HepG2 (cell line): ENCODE measurements around the gene GFOD1. TPM values are rescaled to one million over a fixed set of nuclear protein-coding genes. Genes with fewer than 3 reads are reported as not detected.

Source experiments
- ERF ChIP-seq: IDR thresholded peaks from 2 replicates; pipeline ENCODE4 v1.6.1; 2018; ENCODE audit warnings: missing biosample characterization, missing genetic modification reagents
- EZH2 ChIP-seq: conservative IDR thresholded peaks from 2 replicates; pipeline ENCODE4 v1.6.1; 2012; ENCODE audit warnings: mild to moderate bottlenecking, low read depth, low read length, moderate library complexity
- GTF2F1 ChIP-seq: fragments of 150-350 bp; IDR thresholded peaks from 2 replicates; pipeline ENCODE4 v1.6.1; 2014; ENCODE audit warnings: low read length
- POLR2G ChIP-seq: fragments of 200-400 bp; formaldehyde crosslinking; IDR thresholded peaks from 2 replicates; pipeline ENCODE4 v1.6.1; 2018; ENCODE audit warnings: mild to moderate bottlenecking, low read depth, low read length, moderate library complexity
- REPIN1 ChIP-seq: sonication (generic); formaldehyde crosslinking; IDR thresholded peaks from 2 replicates; pipeline ENCODE4 v1.8.0; 2022; ENCODE audit warnings: missing genetic modification reagents, low read depth, mild to moderate bottlenecking, borderline replicate concordance
- ZNF205 ChIP-seq: IDR thresholded peaks from 2 replicates; pipeline ENCODE4 v1.6.1; 2018; ENCODE audit warnings: missing biosample characterization, missing genetic modification reagents
- ZNF317 ChIP-seq: sonication (generic); formaldehyde crosslinking; IDR thresholded peaks from 2 replicates; pipeline ENCODE4 v1.5.0; 2020; ENCODE audit warnings: mild to moderate bottlenecking, missing genetic modification reagents
- ZNF530 ChIP-seq: sonication (generic); formaldehyde crosslinking; IDR thresholded peaks from 2 replicates; pipeline ENCODE4 v1.5.0; 2020; ENCODE audit warnings: low read depth, mild to moderate bottlenecking, missing genetic modification reagents
- ZNF549 ChIP-seq: sonication (generic); formaldehyde crosslinking; IDR thresholded peaks from 2 replicates; pipeline ENCODE4 v1.5.0; 2020; ENCODE audit warnings: missing genetic modification reagents
- polyA plus RNA-seq, 8 experiments: library from polyadenylated mRNA; depleted of rRNA in 3 of 8; stranded (reverse) in 7 of 8; unstranded in 1 of 8; fragments of >200 nt; fragmentation: Illumina TruSeq in 4 of 8; extraction: Trizol in 4 of 8; gene quantifications; 2 replicates each; pipeline versions ENCODE4 v1.2.1 to v1.2.3, GENCODE V29; 2011 to 2016; ENCODE audit warnings: low read depth in 4 of 8, missing spikeins in 1 of 8, mixed read lengths in 1 of 8; ENCODE audit not compliant: insufficient read depth in 1 of 8
- total RNA-seq, 5 experiments: library from RNA; depleted of rRNA; stranded (reverse); fragments of >200 nt; fragmentation: Illumina TruSeq; extraction: Trizol; gene quantifications; 2 replicates each; pipeline ENCODE4 v1.2.3, GENCODE V29; 2016; ENCODE audit warnings: low read depth in 1 of 5
- TF ChIP-seq, protein P1 (sequence below): sonication (generic); formaldehyde crosslinking; IDR thresholded peaks from 2 replicates; pipeline ENCODE4 v1.4.0; 2020; ENCODE audit warnings: missing genetic modification reagents
- TF ChIP-seq, protein P2 (sequence below): sonication (generic); formaldehyde crosslinking; IDR thresholded peaks from 2 replicates; pipeline ENCODE4 v1.4.0; 2020; ENCODE audit warnings: missing genetic modification reagents
- TF ChIP-seq, protein P3 (sequence below): sonication (generic); formaldehyde crosslinking; IDR thresholded peaks from 2 replicates; pipeline ENCODE4 v1.5.0; 2020; ENCODE audit warnings: mild to moderate bottlenecking, missing genetic modification reagents
- TF ChIP-seq, protein P4 (sequence below): sonication (generic); formaldehyde crosslinking; IDR thresholded peaks from 2 replicates; pipeline ENCODE4 v1.8.0; 2022; ENCODE audit warnings: mild to moderate bottlenecking, missing genetic modification reagents; ENCODE audit not compliant: insufficient replicate concordance
- TF ChIP-seq, protein P5 (sequence below): sonication (generic); formaldehyde crosslinking; IDR thresholded peaks from 2 replicates; pipeline ENCODE4 v1.4.0; 2020; ENCODE audit warnings: mild to moderate bottlenecking, low read depth, missing genetic modification reagents
- TF ChIP-seq, protein P6 (sequence below): sonication (generic); formaldehyde crosslinking; conservative IDR thresholded peaks from 2 replicates; pipeline ENCODE4 v1.8.0; 2022; ENCODE audit warnings: low read depth, missing genetic modification reagents

Gene GFOD1
- total and polyA plus RNA-seq, 2 of the 13 experiments (the other 11 are each of a cell fraction or from before 2014, with no cell fraction given), result 1.9 to 6.4 TPM

DNA sequence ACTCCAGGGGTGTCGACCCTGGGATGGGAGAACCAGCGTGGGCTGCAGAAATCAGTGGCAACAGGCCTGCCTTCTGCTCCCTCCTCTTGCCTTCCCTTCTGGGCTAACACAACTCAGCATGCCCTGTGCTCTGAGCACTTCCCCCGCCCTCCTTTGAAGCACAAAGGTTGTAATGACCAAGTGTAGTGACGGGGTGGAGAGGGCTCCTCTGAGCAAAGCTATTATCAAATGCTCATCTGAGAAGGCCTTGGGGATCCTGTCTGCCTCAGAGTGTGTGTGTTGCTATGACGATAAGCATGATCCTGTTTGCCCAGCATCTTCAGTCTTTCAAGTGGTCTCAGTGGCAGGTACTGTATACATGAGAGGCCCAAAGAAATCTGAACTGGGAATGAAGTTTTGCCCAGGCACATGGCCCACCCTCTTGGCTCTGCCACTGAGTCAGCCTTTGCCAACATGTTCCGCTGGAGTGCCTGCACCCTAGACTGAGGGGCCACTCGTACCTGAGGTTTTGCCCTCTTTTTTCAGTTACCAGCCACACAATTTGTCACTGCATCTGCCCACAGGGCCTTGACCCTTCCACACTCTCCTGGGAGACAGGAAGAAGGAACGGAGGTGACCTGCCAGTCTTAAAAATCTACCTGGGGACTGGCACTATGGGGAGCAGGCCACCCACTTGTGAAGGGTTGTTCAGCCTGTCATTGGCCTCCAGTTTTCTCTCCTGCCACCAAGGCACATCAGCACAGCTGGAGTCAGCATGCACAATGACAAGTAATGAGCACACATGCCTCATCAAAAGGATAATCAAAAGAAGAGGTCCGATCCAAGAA, 74.5 kb downstream of the GFOD1 start (continued):
- TF ChIP-seq, protein P1, sequence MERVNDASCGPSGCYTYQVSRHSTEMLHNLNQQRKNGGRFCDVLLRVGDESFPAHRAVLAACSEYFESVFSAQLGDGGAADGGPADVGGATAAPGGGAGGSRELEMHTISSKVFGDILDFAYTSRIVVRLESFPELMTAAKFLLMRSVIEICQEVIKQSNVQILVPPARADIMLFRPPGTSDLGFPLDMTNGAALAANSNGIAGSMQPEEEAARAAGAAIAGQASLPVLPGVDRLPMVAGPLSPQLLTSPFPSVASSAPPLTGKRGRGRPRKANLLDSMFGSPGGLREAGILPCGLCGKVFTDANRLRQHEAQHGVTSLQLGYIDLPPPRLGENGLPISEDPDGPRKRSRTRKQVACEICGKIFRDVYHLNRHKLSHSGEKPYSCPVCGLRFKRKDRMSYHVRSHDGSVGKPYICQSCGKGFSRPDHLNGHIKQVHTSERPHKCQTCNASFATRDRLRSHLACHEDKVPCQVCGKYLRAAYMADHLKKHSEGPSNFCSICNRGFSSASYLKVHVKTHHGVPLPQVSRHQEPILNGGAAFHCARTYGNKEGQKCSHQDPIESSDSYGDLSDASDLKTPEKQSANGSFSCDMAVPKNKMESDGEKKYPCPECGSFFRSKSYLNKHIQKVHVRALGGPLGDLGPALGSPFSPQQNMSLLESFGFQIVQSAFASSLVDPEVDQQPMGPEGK (CRISPR knock-in tag), result peak; percentile 17; the same call in 1 of the 2 replicates
- TF ChIP-seq ZNF317, result no peak
- TF ChIP-seq ZNF530 (CRISPR knock-in tag), result no peak
- no peak for TF ChIP-seq ERF (CRISPR knock-in tag)
- TF ChIP-seq, protein P2, sequence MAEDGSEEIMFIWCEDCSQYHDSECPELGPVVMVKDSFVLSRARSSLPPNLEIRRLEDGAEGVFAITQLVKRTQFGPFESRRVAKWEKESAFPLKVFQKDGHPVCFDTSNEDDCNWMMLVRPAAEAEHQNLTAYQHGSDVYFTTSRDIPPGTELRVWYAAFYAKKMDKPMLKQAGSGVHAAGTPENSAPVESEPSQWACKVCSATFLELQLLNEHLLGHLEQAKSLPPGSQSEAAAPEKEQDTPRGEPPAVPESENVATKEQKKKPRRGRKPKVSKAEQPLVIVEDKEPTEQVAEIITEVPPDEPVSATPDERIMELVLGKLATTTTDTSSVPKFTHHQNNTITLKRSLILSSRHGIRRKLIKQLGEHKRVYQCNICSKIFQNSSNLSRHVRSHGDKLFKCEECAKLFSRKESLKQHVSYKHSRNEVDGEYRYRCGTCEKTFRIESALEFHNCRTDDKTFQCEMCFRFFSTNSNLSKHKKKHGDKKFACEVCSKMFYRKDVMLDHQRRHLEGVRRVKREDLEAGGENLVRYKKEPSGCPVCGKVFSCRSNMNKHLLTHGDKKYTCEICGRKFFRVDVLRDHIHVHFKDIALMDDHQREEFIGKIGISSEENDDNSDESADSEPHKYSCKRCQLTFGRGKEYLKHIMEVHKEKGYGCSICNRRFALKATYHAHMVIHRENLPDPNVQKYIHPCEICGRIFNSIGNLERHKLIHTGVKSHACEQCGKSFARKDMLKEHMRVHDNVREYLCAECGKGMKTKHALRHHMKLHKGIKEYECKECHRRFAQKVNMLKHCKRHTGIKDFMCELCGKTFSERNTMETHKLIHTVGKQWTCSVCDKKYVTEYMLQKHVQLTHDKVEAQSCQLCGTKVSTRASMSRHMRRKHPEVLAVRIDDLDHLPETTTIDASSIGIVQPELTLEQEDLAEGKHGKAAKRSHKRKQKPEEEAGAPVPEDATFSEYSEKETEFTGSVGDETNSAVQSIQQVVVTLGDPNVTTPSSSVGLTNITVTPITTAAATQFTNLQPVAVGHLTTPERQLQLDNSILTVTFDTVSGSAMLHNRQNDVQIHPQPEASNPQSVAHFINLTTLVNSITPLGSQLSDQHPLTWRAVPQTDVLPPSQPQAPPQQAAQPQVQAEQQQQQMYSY (CRISPR knock-in tag), result no peak
- no peak for TF ChIP-seq POLR2G
- no peak for TF ChIP-seq GTF2F1
- TF ChIP-seq ZNF205 (CRISPR knock-in tag), result no peak
- TF ChIP-seq, protein P3, sequence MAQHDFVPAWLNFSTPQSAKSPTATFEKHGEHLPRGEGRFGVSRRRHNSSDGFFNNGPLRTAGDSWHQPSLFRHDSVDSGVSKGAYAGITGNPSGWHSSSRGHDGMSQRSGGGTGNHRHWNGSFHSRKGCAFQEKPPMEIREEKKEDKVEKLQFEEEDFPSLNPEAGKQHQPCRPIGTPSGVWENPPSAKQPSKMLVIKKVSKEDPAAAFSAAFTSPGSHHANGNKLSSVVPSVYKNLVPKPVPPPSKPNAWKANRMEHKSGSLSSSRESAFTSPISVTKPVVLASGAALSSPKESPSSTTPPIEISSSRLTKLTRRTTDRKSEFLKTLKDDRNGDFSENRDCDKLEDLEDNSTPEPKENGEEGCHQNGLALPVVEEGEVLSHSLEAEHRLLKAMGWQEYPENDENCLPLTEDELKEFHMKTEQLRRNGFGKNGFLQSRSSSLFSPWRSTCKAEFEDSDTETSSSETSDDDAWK (CRISPR knock-in tag), result no peak
- TF ChIP-seq EZH2, result no peak
- no peak for TF ChIP-seq ZNF549 (CRISPR knock-in tag)
- peak; percentile 80; the same call in 1 of the 2 replicates for TF ChIP-seq REPIN1 (CRISPR knock-in tag)
- TF ChIP-seq, protein P4, sequence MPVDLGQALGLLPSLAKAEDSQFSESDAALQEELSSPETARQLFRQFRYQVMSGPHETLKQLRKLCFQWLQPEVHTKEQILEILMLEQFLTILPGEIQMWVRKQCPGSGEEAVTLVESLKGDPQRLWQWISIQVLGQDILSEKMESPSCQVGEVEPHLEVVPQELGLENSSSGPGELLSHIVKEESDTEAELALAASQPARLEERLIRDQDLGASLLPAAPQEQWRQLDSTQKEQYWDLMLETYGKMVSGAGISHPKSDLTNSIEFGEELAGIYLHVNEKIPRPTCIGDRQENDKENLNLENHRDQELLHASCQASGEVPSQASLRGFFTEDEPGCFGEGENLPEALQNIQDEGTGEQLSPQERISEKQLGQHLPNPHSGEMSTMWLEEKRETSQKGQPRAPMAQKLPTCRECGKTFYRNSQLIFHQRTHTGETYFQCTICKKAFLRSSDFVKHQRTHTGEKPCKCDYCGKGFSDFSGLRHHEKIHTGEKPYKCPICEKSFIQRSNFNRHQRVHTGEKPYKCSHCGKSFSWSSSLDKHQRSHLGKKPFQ (CRISPR knock-in tag), result no peak
- TF ChIP-seq, protein P5, sequence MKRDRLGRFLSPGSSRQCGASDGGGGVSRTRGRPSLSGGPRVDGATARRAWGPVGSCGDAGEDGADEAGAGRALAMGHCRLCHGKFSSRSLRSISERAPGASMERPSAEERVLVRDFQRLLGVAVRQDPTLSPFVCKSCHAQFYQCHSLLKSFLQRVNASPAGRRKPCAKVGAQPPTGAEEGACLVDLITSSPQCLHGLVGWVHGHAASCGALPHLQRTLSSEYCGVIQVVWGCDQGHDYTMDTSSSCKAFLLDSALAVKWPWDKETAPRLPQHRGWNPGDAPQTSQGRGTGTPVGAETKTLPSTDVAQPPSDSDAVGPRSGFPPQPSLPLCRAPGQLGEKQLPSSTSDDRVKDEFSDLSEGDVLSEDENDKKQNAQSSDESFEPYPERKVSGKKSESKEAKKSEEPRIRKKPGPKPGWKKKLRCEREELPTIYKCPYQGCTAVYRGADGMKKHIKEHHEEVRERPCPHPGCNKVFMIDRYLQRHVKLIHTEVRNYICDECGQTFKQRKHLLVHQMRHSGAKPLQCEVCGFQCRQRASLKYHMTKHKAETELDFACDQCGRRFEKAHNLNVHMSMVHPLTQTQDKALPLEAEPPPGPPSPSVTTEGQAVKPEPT, result no peak
- TF ChIP-seq, protein P6, sequence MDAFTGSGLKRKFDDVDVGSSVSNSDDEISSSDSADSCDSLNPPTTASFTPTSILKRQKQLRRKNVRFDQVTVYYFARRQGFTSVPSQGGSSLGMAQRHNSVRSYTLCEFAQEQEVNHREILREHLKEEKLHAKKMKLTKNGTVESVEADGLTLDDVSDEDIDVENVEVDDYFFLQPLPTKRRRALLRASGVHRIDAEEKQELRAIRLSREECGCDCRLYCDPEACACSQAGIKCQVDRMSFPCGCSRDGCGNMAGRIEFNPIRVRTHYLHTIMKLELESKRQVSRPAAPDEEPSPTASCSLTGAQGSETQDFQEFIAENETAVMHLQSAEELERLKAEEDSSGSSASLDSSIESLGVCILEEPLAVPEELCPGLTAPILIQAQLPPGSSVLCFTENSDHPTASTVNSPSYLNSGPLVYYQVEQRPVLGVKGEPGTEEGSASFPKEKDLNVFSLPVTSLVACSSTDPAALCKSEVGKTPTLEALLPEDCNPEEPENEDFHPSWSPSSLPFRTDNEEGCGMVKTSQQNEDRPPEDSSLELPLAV (CRISPR knock-in tag), result no peak
